Ishikawa (cell line): Measurements from ENCODE around the gene LDHD.

ENCODE experiments used
- EGR1 ChIP-seq: IDR thresholded peaks from 2 replicates; pipeline ENCODE4 v1.6.1; 2012
- MAX ChIP-seq: IDR thresholded peaks from 2 replicates; pipeline ENCODE4 v1.6.1; 2012
- YY1 ChIP-seq: IDR thresholded peaks from 2 replicates; pipeline ENCODE4 v1.6.1; 2012; ENCODE audit warnings: low read depth

- TF ChIP-seq EGR1 (peak; percentile 47; the same call in 1 of the 2 replicates), YY1 (no peak), MAX (peak; percentile 23; the same call in 1 of the 2 replicates)
Observed at GRCh38 chr16:75064403-75065148, 52.0 kb downstream of the LDHD start.
